ENCODE results near the gene COL21A1.

The COL21A1 gene

GRCh38 chr6:56065408-56065807, 182.0 kb downstream of the COL21A1 start:
- no peaks in the 10 kb centered on the region for H3K4me1 ChIP-seq (ENCODE audit: insufficient read depth, low read length)
- no peaks in the 10 kb centered on the region for H4K20me1 ChIP-seq (ENCODE audit: insufficient read depth, low read length)
- no peak for DNase-seq
- no peak overlapping the region for H3K9ac ChIP-seq (ENCODE audit: low read depth, low read length)
- no peaks in the 10 kb centered on the region for H3K79me2 ChIP-seq (ENCODE audit: insufficient read depth, low read length)
- H3K36me3 ChIP-seq (ENCODE audit: insufficient read depth, low read length) = no peaks in the 10 kb centered on the region
- no peaks in the 10 kb centered on the region for H3K27me3 ChIP-seq (ENCODE audit: insufficient read depth, low read length, poor library complexity)
- no peaks in the 10 kb centered on the region for H3K9me3 ChIP-seq (ENCODE audit: insufficient read depth, low read length, severe bottlenecking)
- no peak overlapping the region for H3K4me2 ChIP-seq (ENCODE audit: insufficient read depth, low read length)
- H2AFZ ChIP-seq (ENCODE audit: low read depth, low read length) = no peak overlapping the region
- no peak for ATAC-seq (ENCODE audit: insufficient read depth, low read depth)
- H3K27ac ChIP-seq (ENCODE audit: low read length) = no peak overlapping the region
- H3K4me3 ChIP-seq (ENCODE audit: low read depth in 1 of 2, low read length in 2 of 2) = no peak overlapping the region
- TF ChIP-seq EZH2 (IDR thresholded peaks at IDR 0.05; ENCODE audit: borderline replicate concordance, low read depth, low read length, severe bottlenecking) (no peak), CTCF (IDR thresholded peaks at IDR 0.05; ENCODE audit: borderline replicate concordance, extremely low read depth, low read length, poor library complexity, severe bottlenecking) (no peak)

GRCh38 chr6:56062836-56063235, 184.5 kb downstream of the COL21A1 start:
- H3K36me3 ChIP-seq (ENCODE audit: insufficient read depth, low read length) = no peaks in the 10 kb centered on the region
- H3K4me1 ChIP-seq (ENCODE audit: insufficient read depth, low read length) = no peaks in the 10 kb centered on the region
- no peaks in the 10 kb centered on the region for H4K20me1 ChIP-seq (ENCODE audit: insufficient read depth, low read length)
- no peak overlapping the region for H3K9ac ChIP-seq (ENCODE audit: low read depth, low read length)
- no peak overlapping the region for H3K4me3 ChIP-seq (ENCODE audit: low read depth in 1 of 2, low read length in 2 of 2)
- no peaks in the 10 kb centered on the region for H3K79me2 ChIP-seq (ENCODE audit: insufficient read depth, low read length)
- DNase-seq (no peak), ATAC-seq (ENCODE audit: insufficient read depth, low read depth) (no peak)
- no peak overlapping the region for H2AFZ ChIP-seq (ENCODE audit: low read depth, low read length)
- H3K9me3 ChIP-seq (ENCODE audit: insufficient read depth, low read length, severe bottlenecking) = no peaks in the 10 kb centered on the region
- no peaks in the 10 kb centered on the region for H3K27me3 ChIP-seq (ENCODE audit: insufficient read depth, low read length, poor library complexity)
- H3K4me2 ChIP-seq (ENCODE audit: insufficient read depth, low read length) = no peak overlapping the region
- TF ChIP-seq CTCF (IDR thresholded peaks at IDR 0.05; ENCODE audit: borderline replicate concordance, extremely low read depth, low read length, poor library complexity, severe bottlenecking) (no peak), EZH2 (IDR thresholded peaks at IDR 0.05; ENCODE audit: borderline replicate concordance, low read depth, low read length, severe bottlenecking) (no peak)
- no peak overlapping the region for H3K27ac ChIP-seq (ENCODE audit: low read length)

- H3K36me3 ChIP-seq (ENCODE audit: insufficient read depth, low read length) = no peaks in the 10 kb centered on the region
- H3K4me2 ChIP-seq (ENCODE audit: insufficient read depth, low read length) = no peak overlapping the region
- no peak overlapping the region for H2AFZ ChIP-seq (ENCODE audit: low read depth, low read length)
- no peaks in the 10 kb centered on the region for H3K79me2 ChIP-seq (ENCODE audit: insufficient read depth, low read length)
- no peaks in the 10 kb centered on the region for H3K27me3 ChIP-seq (ENCODE audit: insufficient read depth, low read length, poor library complexity)
- H3K4me3 ChIP-seq (ENCODE audit: low read depth in 1 of 2, low read length in 2 of 2) = no peak overlapping the region
- ATAC-seq (ENCODE audit: insufficient read depth, low read depth) = no peak
- no peak for TF ChIP-seq CTCF (IDR thresholded peaks at IDR 0.05; ENCODE audit: borderline replicate concordance, extremely low read depth, low read length, poor library complexity, severe bottlenecking)
- TF ChIP-seq EZH2 (IDR thresholded peaks at IDR 0.05; ENCODE audit: borderline replicate concordance, low read depth, low read length, severe bottlenecking) = no peak
- no peak for DNase-seq
- H3K4me1 ChIP-seq (ENCODE audit: insufficient read depth, low read length) = no peaks in the 10 kb centered on the region
- no peak overlapping the region for H3K27ac ChIP-seq (ENCODE audit: low read length)
- no peaks in the 10 kb centered on the region for H4K20me1 ChIP-seq (ENCODE audit: insufficient read depth, low read length)
- no peak overlapping the region for H3K9ac ChIP-seq (ENCODE audit: low read depth, low read length)
- no peaks in the 10 kb centered on the region for H3K9me3 ChIP-seq (ENCODE audit: insufficient read depth, low read length, severe bottlenecking)
These were observed 188.7 kb downstream of the COL21A1 start for GRCh38 chr6:56058636-56059035.

All from DND-41 (cell line).